ENCODE measurements around the gene ZNF219.

The ZNF219 gene

GRCh38 chr14:21084998-21085853, 13.2 kb downstream of the ZNF219 start:
- no peak for DNase-seq

GRCh38 chr14:21084396-21084795, 14.1 kb downstream of the ZNF219 start:
- DNase-seq: no peak

- DNase-seq: no peak
These were observed 14.7 kb downstream of the ZNF219 start for GRCh38 chr14:21083565-21084325.

- no peak for DNase-seq
These were observed 16.8 kb downstream of the ZNF219 start for GRCh38 chr14:21081521-21082142.

- no peak for DNase-seq
These were observed 19.7 kb downstream of the ZNF219 start for GRCh38 chr14:21078726-21079125.

- DNase-seq: no peak
These were observed 20.2 kb downstream of the ZNF219 start for GRCh38 chr14:21078287-21078686.

- DNase-seq: no peak
These were observed 20.8 kb downstream of the ZNF219 start for GRCh38 chr14:21077672-21078071.

- DNase-seq: no peak
These were observed 22.6 kb downstream of the ZNF219 start for GRCh38 chr14:21075719-21076437.

GRCh38 chr14:21074398-21075272, 23.8 kb downstream of the ZNF219 start:
- DNase-seq: no peak

- no peak for DNase-seq
These were observed 24.5 kb downstream of the ZNF219 start for GRCh38 chr14:21073921-21074320.

- DNase-seq: peak; percentile 23
These were observed 25.6 kb downstream of the ZNF219 start for GRCh38 chr14:21072781-21073339.

- DNase-seq: no peak
These were observed 26.4 kb downstream of the ZNF219 start for GRCh38 chr14:21072031-21072473.

- peak; percentile 73 for DNase-seq
These were observed 27.0 kb downstream of the ZNF219 start for GRCh38 chr14:21071225-21072030.

GRCh38 chr14:21070610-21071224, 27.7 kb downstream of the ZNF219 start:
- no peak for DNase-seq

GRCh38 chr14:21070083-21070609, 28.3 kb downstream of the ZNF219 start, which contains the start of gene ARHGEF40:
Gene ARHGEF40, plus strand, starts transcription at chr14:21070304. Its CDS starts 93 bp downstream, at chr14:21070397.
- peak; percentile 24 for DNase-seq

- no peak for DNase-seq
These were observed 28.9 kb downstream of the ZNF219 start for GRCh38 chr14:21069388-21070082.

- peak; percentile 59 for DNase-seq
These were observed 29.7 kb downstream of the ZNF219 start for GRCh38 chr14:21068521-21069387.

All from NCI-H510A (cell line).